Right lobe of liver (tissue), 6 donors: ENCODE results near the gene MYOG. TPM values are rescaled to one million over a fixed set of nuclear protein-coding genes. Genes with fewer than 3 reads are reported as not detected.

Experiments used
- ATAC-seq, 4 donors: fragments of 200-7000 bp; cut with Tn5 transposase; one replicate each; pipeline ENCODE4 v1.9.1; 2020; ENCODE audit warnings: mild to moderate bottlenecking in 4 of 4, moderate library complexity in 4 of 4
- DNase-seq, 3 donors: peaks; one replicate each; pipeline ENCODE4 v3.0.0-alpha.2; 2020
- H3K27ac ChIP-seq, 3 donors: fragments of 200-600 bp; one replicate each; pipeline ENCODE4 v1.8.0; 2022
- H3K27me3 ChIP-seq, 2 donors: fragments of 200-600 bp; one replicate each; pipeline ENCODE4 v1.8.0; 2022
- H3K36me3 ChIP-seq, 4 donors: fragments of 200-600 bp; sonication (generic) in 1 of 4; one replicate each; pipeline versions ENCODE4 v1.5.1 to v1.8.0; 2017 to 2022; ENCODE audit warnings: control low read depth in 1 of 4
- H3K4me1 ChIP-seq, 4 donors: fragments of 200-600 bp; sonication (generic) in 1 of 4; one replicate each; pipeline versions ENCODE4 v1.5.1 to v1.8.0; 2017 to 2022; ENCODE audit warnings: control low read depth in 1 of 4
- H3K4me3 ChIP-seq, 3 donors: fragments of 200-600 bp; one replicate each; pipeline ENCODE4 v1.8.0; 2022
- H3K9me3 ChIP-seq, 4 donors: fragments of 200-600 bp; sonication (generic) in 1 of 4; one replicate each; pipeline versions ENCODE4 v1.5.1 to v1.8.0; 2017 to 2022; ENCODE audit warnings: control low read depth in 1 of 4
- CTCF ChIP-seq, 4 donors: fragments of 200-600 bp in 3 of 4; fragments of 450-650 bp in 1 of 4; IDR thresholded peaks; one replicate each; pipeline versions ENCODE4 v1.5.1 to v1.8.0; 2016 to 2022; ENCODE audit warnings: antibody characterized with exemption in 4 of 4, mild to moderate bottlenecking in 2 of 4
- POLR2A ChIP-seq: fragments of 450-650 bp; IDR thresholded peaks from one replicate; pipeline ENCODE4 v1.6.1; 2017; ENCODE audit warnings: antibody characterized with exemption, mild to moderate bottlenecking
- WGBS: methylation state at CpG from one replicate; pipeline ENCODE4 v1.1.6; 2018; ENCODE audit warnings: low coverage, low lambda C conversion rate; ENCODE audit not compliant: insufficient coverage; ENCODE audit errors: missing lambda C conversion rate; 5-methylcytosine and 5-hydroxymethylcytosine counted together
- intact Hi-C, 2 donors: fragments of 100-400 bp; cut with DNase I; formaldehyde crosslinking; loops; one replicate each; pipeline versions ENCODE4 v1.11.2 to v1.14.1; 2022
- total RNA-seq, 6 experiments: library from RNA; depleted of rRNA in 2 of 6; stranded (reverse); fragments of >200 nt in 2 of 6; fragmentation: NEBNext Ultra II Directional in 3 of 6; extraction: Animal tissue kit (Norgen Biotek cat#: 25700) in 3 of 6; gene quantifications; one replicate each; pipeline versions ENCODE4 v1.1.0 to v1.2.4, GENCODE V29; 2016 to 2023
- donor health status: DM: no; HTN: yes; CAD: no.
- donor health status: DM: no; HTN: no; CAD: no.
- donor health status: DM: no; HTN: no; CAD: no.
- donor health status: DM: no; HTN: yes; CAD: no.
- donor health status: DM: no; HTN: yes; CAD: no.

Gene MYOG
- total RNA-seq, 6 experiments from 2014 or later = not detected

DNA sequence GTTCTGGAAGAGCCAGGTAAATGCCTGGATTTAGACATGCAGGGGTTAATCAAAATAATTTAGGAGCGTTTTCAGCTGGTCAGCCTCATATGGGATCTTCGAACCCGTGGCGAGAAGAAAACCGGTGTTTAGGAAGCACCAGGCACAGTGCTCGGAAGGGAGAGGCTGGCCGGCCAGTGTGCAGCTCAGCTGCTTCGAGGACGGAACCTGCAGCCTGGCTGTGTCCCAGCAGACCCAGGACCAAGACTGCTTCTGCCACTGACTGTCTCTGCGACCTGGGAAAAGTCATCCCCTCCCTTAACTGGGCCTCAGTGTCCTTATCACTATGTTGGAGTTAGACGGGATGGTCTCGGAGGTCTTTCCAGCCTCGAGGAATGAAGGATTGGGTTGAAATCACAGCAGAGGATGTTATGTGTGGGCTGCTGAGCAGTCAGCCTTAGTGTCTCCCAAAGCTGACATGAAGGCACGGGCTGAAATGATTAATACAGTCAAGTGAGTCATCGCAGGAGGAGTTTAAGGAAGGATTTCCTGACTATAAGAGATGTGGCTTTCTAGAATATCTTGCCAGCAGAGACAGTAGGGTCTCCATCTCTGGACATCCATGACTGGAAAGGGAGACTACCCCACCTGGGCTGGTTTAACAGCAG, 38.7 kb downstream of the MYOG start:
- ATAC-seq (peak; percentile 38 to 68 (median 55)), DNase-seq (no peak)
- Histone ChIP-seq H3K9me3 (no peaks in the 10 kb centered on the region), H3K36me3 (no peaks in the 10 kb centered on the region), H3K4me3 (no peak overlapping the region), H3K4me1 (no peaks in the 10 kb centered on the region), H3K27ac (no peak overlapping the region), H3K27me3 (no peaks in the 10 kb centered on the region)
- WGBS = 64% methylated on average over 4 of the region's 15 CpGs
- TF ChIP-seq CTCF (IDR thresholded peaks at IDR 0.05) (no peak), POLR2A (no peak)
- intact Hi-C loops = no loop called here

- ATAC-seq (peak in 1 of 4 donors; percentile 36), DNase-seq (no peak)
- Histone ChIP-seq H3K4me1 (no peaks in the 10 kb centered on the region), H3K4me3 (no peak overlapping the region), H3K9me3 (no peaks in the 10 kb centered on the region), H3K27ac (no peak overlapping the region), H3K27me3 (no peaks in the 10 kb centered on the region), H3K36me3 (no peaks in the 10 kb centered on the region)
- TF ChIP-seq POLR2A = no peak
- no peak for TF ChIP-seq CTCF (IDR thresholded peaks at IDR 0.05)
- 78% methylated on average over 6 of the region's 16 CpGs for WGBS
- intact Hi-C loops = no loop called here
These were observed 39.8 kb downstream of the MYOG start for GRCh38 chr1:203045821-203046594.

DNA sequence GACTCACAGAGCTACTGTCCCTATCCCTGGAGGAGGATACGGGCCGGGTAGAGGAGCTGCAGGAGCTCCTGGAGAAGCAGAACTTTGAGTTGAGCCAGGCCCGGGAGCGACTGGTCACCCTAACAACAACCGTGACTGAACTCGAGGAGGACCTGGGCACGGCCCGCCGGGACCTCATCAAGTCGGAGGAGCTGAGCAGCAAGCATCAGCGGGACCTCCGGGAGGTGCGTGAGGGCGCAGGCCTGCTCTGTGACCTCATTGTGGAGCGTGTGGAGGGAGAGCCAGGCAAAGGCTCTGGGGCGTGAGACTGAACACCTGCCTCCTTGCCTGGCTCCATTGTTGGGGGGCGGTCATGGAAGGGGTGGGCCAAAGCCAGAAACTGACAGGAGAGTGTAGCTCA, 40.5 kb downstream of the MYOG start:
- TF ChIP-seq POLR2A (no peak), CTCF (IDR thresholded peaks at IDR 0.05) (no peak)
- no peaks in the 10 kb centered on the region for H3K4me1 ChIP-seq
- ATAC-seq (no peak), DNase-seq (no peak)
- no peak overlapping the region for H3K27ac ChIP-seq
- intact Hi-C loops = no loop called here
- no peaks in the 10 kb centered on the region for H3K27me3 ChIP-seq
- H3K4me3 ChIP-seq = no peak overlapping the region
- H3K9me3 ChIP-seq = no peaks in the 10 kb centered on the region
- H3K36me3 ChIP-seq = no peaks in the 10 kb centered on the region
- 94% methylated on average over 3 of the region's 17 CpGs for WGBS

DNA sequence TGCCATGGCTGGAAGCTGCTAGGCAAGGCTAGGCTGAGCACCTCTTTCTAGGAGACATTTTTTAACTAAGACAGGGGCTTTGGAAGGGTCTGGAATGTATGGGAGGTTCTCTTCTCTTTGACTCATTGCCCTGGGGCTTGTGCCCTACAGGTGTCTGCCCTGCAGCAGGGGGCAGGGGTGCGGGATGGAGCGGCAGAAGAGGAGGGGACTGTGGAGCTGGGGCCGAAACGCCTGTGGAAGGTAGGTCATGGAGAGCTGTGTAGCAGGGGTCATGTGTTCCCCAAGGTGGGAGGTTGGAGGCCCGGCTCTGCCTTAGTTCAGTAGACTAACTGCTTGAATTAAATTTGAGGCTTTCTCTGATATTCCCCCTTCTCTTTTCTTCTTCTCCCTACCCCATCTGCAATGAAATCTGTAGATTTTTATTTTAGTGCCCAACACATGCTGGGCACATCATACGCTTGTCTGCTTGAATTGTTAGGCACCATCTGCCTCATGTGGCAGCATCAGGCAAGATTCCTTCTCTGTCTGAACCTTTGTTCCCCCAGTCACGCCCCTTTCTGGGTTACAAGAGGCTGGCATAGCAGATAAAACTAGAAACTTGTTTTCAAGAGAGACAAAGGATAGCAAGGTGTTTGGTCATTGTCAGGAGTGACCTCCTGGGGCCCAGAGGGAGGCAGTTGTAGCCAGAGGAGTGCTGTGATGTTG, 41.1 kb downstream of the MYOG start:
- Histone ChIP-seq H3K4me3 (no peak overlapping the region), H3K36me3 (no peaks in the 10 kb centered on the region), H3K9me3 (no peaks in the 10 kb centered on the region), H3K4me1 (no peaks in the 10 kb centered on the region), H3K27ac (no peak overlapping the region), H3K27me3 (no peaks in the 10 kb centered on the region)
- TF ChIP-seq CTCF (IDR thresholded peaks at IDR 0.05) (no peak), POLR2A (no peak)
- intact Hi-C loops = no loop called here
- DNase-seq (no peak), ATAC-seq (no peak)
- WGBS = 81% methylated on average over 5 of the region's 7 CpGs
